ENCODE results near the gene TP53BP2. TPM values are rescaled to one million over a fixed set of nuclear protein-coding genes. Genes with fewer than 3 reads are reported as not detected.
"Not testable (repeated sequence)": the region's sequence is repeated elsewhere in the genome, so short reads cannot be mapped to it uniquely, and the experiment has no call there.

The TP53BP2 gene
- polyA plus RNA-seq, 1 donor from 2014 or later: 15.2 TPM

DNA sequence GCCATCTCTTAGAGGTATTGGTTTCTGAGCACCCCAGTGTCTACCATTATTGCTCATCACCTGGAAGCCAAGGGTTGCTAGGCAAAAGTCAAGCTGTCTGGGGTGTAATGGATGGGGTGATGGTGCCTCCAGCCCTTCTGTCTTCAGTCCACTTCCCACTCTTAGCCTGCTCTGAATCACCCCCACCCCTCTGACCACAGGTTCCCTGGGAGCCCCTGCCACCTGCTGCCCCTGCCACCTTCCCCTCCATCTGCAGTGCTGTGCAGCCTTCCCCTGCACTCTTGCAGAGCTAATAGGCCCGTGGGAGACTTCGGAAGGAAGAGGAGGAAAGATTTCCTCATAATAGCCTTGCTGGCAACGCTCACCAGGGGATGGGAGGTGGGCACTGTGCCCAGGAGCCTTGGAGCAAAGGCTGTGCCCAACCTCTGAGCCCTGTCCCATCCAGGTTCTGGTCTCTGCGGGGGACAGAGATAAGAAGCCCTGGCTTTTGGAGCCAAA lies 97.9 kb downstream of the TP53BP2 start:
- H3K27me3 Mint-ChIP-seq: no peaks in the 10 kb centered on the region
- peak overlapping the region in 3 of 4 donors; percentile 78 to 87 (median 87) for H3K4me3 Mint-ChIP-seq
- no peak overlapping the region for H3K27ac Mint-ChIP-seq
- H3K36me3 Mint-ChIP-seq: peaks cover 10% of the 10 kb centered on the region
- no peaks in the 10 kb centered on the region for H3K9me3 Mint-ChIP-seq
- H3K4me1 Mint-ChIP-seq: peaks cover 6 to 9% (median 8%) of the 10 kb centered on the region in 3 donors

DNA sequence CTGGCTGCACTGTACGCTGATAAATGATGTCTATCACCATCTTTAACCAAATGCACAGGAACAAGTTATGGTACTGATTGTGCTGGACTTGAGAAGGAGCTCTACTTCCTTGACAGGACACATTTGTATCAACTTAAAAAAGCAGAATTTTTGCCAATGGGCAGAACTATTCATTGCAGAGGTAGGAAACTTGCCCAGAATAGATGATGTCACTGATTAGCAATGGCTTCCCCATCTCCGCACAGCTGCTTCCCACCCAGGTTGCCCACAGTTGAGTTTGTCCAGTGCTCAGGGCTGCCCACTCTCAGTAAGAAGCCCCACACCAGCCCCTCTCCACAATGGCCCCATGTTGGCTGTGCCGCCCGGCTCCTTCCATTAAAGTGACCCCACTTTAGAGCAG lies 100.0 kb downstream of the TP53BP2 start:
- H3K27me3 Mint-ChIP-seq: no peaks in the 10 kb centered on the region
- H3K27ac Mint-ChIP-seq: no peak overlapping the region
- peaks cover 7% of the 10 kb centered on the region for H3K36me3 Mint-ChIP-seq

DNA sequence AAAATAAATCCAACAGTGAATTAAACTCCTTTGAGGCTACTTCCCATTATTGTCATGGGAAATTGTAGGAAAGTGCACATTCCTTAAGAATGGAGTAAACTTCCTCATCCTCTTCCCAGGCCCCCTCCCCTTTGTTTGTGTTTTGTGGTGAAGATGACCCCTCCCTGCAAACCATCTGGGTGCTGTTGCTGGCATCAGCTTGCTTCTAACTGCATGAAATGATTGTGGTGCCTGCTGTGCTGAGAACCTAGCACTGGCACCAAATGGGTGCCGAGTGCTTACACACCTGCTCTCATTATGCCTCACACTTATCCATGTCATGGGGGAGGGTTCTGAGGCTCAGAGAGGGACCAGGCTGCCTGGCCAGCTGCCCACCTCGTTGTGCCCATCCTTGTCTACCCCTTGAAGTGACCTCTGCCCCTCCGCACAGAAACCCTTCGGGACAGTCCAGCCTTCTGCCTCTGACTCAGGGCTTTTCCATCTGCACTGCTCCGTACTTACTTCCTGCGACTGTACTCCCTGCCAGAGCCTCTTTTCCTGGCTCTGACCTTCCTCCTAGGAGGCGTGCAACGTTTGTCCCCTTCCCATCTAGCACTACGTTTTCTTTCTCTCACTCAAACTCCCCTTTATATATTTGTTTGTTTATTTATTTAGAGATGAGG lies 102.8 kb downstream of the TP53BP2 start:
- no peak overlapping the region for H3K27ac Mint-ChIP-seq
- no peak overlapping the region for H3K4me3 Mint-ChIP-seq
- peaks cover 0 to 5% (median 3%) of the 10 kb centered on the region in 3 donors for H3K4me1 Mint-ChIP-seq
- H3K36me3 Mint-ChIP-seq: peaks cover 5% of the 10 kb centered on the region
- no peaks in the 10 kb centered on the region for H3K9me3 Mint-ChIP-seq
- no peaks in the 10 kb centered on the region for H3K27me3 Mint-ChIP-seq

More for the DNA sequence above, 100.0 kb downstream of the TP53BP2 start:
- peaks cover 6 to 9% (median 8%) of the 10 kb centered on the region in 3 donors for H3K4me1 Mint-ChIP-seq
- H3K4me3 Mint-ChIP-seq: no peak overlapping the region
- H3K9me3 Mint-ChIP-seq: no peaks in the 10 kb centered on the region

DNA sequence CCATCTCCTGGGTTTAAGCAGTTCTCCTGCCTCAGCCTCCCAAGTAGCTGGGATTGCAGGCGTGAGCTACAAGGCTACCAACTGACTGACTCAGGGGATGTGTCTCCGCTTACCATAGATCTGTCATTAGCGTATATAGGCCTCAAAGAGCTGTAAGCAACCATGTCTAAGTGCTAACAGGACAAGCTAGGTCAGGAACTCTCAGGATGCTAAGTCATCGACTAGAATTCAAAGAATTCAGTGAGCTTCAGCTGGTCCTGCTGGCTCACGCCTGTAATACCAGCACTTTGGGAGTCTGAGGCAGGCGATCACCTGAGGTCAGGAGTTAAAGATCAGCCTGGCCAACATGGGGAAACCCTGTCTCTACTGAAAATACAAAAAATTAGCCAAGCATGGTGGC lies 103.9 kb downstream of the TP53BP2 start:
- no peaks in the 10 kb centered on the region for H3K9me3 Mint-ChIP-seq
- H3K36me3 Mint-ChIP-seq: peaks cover 2% of the 10 kb centered on the region
- no peaks in the 10 kb centered on the region for H3K27me3 Mint-ChIP-seq
- no peak overlapping the region for H3K4me3 Mint-ChIP-seq
- no peak overlapping the region for H3K27ac Mint-ChIP-seq
- H3K4me1 Mint-ChIP-seq: peaks cover 0 to 1% (median 0%) of the 10 kb centered on the region in 3 donors

DNA sequence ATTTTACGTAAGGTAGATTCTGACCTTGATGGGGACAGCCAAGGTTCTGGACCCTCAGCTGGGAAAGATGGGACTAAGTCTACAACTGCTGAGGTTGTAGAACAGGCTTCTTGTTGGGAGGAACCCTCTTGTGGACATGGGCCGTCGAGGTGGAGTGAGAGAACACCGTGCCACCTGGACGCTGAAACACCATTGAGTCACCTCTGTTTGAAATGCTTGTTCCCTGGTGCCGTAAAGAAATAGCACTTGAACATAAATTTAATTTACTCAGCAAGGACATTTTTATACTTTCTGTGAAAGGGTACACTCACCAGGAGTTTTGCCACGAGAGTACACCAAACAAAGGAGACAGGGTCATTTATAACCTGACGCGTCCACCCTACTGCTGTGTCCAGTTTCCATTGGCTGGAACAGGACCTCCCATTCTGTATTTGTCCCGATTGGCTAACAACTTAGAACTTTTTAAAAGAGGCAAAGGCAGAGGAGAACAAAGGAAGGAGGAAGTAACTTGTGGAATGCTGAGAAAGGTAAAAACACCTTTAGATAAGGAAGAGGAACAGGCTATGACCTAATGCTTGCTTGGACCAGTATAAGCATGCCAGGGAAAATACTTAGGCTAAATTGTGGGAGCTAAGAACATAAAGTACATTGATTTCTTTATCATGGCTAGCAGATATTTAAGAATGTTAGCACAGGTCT lies 105.6 kb downstream of the TP53BP2 start:
- not testable (repeated sequence) for H3K9me3 Mint-ChIP-seq, H3K4me3 Mint-ChIP-seq, H3K27me3 Mint-ChIP-seq, H3K36me3 Mint-ChIP-seq, H3K4me1 Mint-ChIP-seq, H3K27ac Mint-ChIP-seq

DNA sequence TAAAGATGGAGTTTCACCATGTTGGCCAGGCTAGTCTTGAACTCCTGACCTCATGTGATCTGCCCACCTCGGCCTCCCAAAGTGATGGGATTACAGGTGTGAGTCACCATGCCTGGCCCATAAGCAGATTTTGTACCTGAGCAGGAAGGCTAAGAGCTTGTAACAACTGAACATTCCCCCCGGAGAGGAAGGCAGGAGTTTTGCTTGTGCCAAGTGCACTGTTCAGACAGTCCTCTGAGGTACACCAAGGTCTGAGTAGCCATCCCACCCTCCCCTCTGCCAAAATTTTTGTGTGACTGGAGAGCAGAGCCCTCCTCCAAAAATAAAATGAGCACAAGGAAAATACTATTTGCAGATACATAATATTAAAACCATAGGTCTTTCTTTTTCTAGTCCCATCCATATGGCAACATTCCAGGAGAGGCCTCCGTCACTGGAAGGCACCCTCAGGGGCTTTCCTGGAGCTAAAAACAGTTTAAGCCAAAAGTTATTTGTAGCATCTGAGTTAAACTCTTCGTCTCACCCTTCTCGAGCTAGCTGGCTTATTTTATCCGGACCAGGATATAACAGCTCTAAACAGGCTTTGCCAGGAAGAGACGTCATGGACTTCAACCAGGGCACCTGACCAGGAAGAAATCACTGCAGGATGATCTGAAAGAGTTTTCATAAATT lies 106.2 kb downstream of the TP53BP2 start:
- H3K27me3 Mint-ChIP-seq: no peaks in the 10 kb centered on the region
- peaks cover 0 to 1% (median 0%) of the 10 kb centered on the region in 3 donors for H3K4me1 Mint-ChIP-seq
- H3K27ac Mint-ChIP-seq: no peak overlapping the region
- no peak overlapping the region for H3K4me3 Mint-ChIP-seq
- H3K36me3 Mint-ChIP-seq: peaks cover 2% of the 10 kb centered on the region
- no peaks in the 10 kb centered on the region for H3K9me3 Mint-ChIP-seq

DNA sequence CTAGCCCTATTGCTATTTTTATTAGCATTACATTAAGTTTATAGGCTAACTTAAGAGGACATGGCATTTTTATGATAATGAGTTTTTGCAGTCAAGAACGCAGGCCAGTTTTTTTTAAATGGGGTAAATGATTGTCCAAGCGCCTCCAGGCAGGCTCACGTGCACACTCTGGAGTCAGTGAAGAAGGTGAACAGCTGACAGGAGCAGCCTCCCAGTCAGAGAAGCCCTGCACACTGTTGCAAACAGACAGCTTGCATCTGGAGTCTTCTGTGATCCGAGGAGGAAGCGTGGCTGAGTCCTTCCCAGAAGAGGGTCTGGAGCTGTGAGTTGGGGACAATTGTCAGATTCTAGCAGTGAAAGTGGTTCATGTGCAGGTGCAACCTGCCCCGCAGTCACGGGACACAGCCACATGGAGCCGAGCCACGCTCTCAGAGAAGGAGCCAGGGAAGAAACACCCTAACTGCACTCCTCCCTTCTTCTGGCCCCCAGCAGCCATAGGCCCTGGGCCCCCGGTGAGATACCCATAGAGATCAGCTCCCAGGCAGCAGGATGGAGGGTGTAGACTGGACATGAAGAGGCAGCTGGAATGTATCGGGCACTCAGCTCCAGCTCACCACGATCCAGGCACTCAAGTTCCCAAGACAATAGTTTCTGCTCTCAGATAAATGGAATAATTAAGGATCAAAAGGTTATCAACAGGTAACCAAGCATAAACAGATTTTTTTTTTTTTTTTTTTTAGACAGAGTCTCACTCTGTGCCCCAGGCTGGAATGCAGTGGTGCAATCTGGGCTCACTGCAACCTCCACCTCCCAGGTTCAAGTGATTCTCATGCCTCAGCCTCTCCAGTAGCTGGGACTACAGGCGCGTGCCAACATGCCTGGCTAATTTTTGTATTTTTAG lies 107.0 kb downstream of the TP53BP2 start:
- Mint-ChIP-seq H3K9me3 (no peaks in the 10 kb centered on the region), H3K4me1 (peaks cover 0 to 1% (median 0%) of the 10 kb centered on the region in 3 donors), H3K27me3 (no peaks in the 10 kb centered on the region), H3K27ac (peak overlapping the region in 1 of 3 donors; percentile 85), H3K4me3 (no peak overlapping the region), H3K36me3 (peaks cover 2% of the 10 kb centered on the region)

DNA sequence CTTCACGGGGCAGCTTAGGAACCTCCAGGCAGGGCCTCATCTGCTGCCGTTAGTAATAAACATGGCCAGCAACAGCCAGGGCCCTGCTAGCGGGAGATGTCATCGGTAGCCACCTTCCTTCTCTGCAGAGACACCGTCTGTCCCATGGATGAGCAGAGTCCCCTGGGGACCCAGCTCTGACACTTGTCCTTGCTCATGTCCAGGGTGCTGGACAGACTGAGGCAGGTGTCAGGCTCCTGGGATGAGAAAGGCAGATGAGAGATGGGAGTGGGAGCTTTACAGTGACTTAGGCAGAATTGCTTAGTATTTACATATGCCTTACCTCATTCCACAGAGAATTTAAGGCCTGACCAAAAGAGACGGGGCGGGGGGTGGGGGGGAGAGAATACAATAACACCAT lies 108.4 kb downstream of the TP53BP2 start:
- no peaks in the 10 kb centered on the region for H3K36me3 Mint-ChIP-seq
- no peaks in the 10 kb centered on the region for H3K9me3 Mint-ChIP-seq
- no peaks in the 10 kb centered on the region for H3K27me3 Mint-ChIP-seq
- no peak overlapping the region for H3K4me3 Mint-ChIP-seq
- H3K27ac Mint-ChIP-seq: no peak overlapping the region
- peaks cover 0 to 7% (median 0%) of the 10 kb centered on the region in 3 donors for H3K4me1 Mint-ChIP-seq

DNA sequence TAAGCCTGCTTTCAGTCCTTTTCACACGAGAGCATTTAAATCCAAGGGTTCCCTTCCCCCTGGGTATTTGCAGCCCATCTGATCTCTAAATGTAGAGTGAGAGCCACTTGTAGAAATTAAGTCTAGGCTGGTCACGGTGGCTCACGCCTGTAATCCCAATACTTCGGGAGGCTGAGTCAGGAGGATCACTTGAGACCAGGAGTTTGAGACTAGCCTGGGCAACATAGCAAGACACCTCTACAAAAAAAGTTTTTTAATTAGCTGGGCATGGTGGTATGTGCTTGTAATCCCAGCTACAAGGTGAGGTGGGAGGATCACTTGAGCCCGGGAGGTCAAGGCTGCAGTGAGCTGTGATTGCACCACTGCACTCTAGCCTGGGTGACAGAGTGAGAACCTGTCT lies 109.1 kb downstream of the TP53BP2 start:
- H3K4me1 Mint-ChIP-seq, H3K4me3 Mint-ChIP-seq, H3K27ac Mint-ChIP-seq, H3K36me3 Mint-ChIP-seq, H3K9me3 Mint-ChIP-seq, H3K27me3 Mint-ChIP-seq: not testable (repeated sequence)

DNA sequence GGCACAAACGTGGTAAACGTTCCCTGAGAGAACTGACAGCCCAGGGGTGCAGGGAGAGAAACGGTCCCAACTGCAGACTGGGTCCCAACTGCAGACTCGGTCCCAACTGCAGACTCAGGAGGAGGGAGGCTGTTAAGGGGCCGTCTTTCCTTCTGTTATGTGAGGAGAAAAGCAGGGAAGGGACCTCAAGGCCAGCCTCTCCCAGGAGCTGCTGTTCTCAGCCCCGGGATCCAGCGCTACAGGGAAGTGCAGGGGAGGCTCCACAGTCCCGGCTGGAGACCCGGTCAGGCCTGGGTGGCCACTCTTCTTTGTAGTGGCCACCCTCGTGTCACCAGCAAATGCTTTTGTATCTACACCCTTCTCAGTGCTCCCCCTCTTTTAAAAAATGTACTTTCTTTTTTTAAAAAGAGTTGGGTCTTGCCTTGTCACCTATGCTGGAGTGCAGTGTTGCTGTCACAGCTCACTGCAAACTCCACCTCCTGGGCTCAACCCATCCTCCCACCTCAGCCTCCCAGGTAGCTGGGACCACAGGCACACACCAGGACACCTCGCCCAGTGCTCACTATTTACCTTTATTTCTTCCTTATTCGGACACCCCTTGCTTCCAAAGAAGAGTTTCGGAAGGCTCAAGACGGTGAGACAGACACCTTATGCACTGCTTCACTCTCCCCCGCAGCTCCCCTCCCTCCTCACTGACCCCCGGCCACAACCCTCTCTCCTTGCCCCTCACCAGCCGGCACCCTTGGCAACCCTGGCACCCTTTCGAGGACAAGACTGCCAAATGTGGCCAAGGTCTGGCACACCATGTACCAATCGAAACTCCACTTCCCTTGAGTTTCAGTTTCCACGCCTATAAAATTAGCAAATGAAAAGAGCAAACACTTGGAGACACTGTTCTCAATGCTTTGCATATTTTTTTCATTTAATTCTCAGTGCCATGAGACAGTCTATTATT lies 111.6 kb downstream of the TP53BP2 start:
- Mint-ChIP-seq H3K27me3 (no peaks in the 10 kb centered on the region), H3K9me3 (no peaks in the 10 kb centered on the region), H3K36me3 (peaks cover 3% of the 10 kb centered on the region), H3K4me3 (no peak overlapping the region), H3K4me1 (peaks cover 6 to 13% (median 9%) of the 10 kb centered on the region in 3 donors), H3K27ac (peak overlapping the region in 1 of 3 donors; percentile 78)

DNA sequence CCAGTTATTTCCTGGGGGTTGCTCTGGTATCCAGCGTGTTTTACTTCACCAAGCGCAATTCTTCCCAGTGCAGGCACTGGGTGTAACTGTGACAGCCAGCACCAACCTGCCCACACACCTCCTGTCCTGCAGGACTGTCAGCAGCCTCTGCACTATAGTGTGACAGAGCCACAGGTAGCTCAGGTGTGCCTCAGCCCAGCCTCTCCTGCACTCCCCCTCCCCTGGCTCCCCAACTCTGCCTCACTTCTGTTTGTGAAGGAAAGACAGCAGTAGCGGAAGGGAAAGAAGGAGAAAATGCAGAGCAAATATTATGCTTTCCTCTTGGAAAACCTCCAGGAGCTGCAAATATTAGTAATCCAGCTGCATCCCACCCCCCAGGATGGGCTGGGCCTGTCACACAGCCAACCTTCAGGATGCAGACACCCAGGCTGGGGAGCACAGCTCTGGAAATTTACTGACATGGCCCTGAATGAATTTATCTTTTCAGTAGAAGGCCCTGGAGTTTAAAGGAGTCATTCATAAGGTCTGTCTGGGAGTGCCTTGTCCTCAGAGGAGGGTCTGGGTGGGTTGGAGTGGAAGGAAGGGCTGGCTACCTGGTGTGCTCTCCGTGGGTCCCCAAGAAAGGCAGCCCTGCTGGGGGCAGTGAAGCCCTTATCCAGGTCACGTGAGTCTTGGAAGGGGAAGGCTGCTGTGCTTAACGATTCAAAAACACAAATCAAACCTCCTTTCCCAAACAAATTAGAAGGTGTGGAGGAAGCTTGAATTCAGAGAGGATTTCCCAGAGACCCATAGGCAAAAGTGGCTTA lies 112.6 kb downstream of the TP53BP2 start:
- no peaks in the 10 kb centered on the region for H3K27me3 Mint-ChIP-seq
- peaks cover 3% of the 10 kb centered on the region for H3K36me3 Mint-ChIP-seq
- H3K27ac Mint-ChIP-seq: no peak overlapping the region
- no peak overlapping the region for H3K4me3 Mint-ChIP-seq
- H3K9me3 Mint-ChIP-seq: no peaks in the 10 kb centered on the region
- H3K4me1 Mint-ChIP-seq: peaks cover 6 to 14% (median 9%) of the 10 kb centered on the region in 3 donors

DNA sequence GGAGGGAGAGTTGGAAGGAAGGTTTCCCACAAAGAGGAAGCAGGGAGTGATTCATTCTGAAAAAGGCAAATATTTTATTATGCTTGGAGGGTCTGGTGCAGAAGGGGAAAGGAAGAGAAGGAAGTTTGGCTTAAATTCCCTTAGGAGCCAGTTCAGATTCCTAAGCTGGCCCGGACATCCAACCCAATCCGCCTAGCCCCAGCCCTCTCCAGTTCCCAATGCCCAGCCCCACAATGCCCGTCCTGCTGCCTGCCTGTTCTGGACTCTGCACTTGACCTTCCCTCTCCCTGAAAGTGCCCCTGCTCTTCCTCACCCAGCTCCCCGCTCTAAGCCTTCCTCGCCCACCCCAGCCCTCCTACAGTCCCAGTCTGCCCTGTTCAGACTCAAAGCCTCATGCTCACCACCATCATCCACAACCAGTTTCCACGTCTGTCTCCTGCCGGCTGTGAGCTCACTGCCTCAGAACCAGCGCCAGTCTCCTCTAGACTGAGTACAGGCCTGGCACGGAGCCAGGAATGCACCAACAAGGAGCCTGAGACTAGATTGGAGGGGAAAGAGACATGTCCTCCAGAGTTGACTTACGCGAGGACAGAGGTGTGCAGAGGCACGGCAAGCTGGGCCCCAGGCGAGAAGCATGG lies 114.5 kb downstream of the TP53BP2 start:
- Mint-ChIP-seq H3K4me3 (no peak overlapping the region), H3K9me3 (no peaks in the 10 kb centered on the region), H3K4me1 (peaks cover 17 to 28% (median 17%) of the 10 kb centered on the region in 3 donors), H3K27me3 (no peaks in the 10 kb centered on the region), H3K27ac (peak overlapping the region in 1 of 3 donors; percentile 73), H3K36me3 (peaks cover 10% of the 10 kb centered on the region)
